Measurements from ENCODE around the gene TLR6. TPM values are rescaled to one million over a fixed set of nuclear protein-coding genes. Genes with fewer than 3 reads are reported as not detected.

The TLR6 gene
- total RNA-seq, 1 experiment from 2014 or later: 1.5 TPM

GRCh38 chr4:38805530-38806145 is 51.0 kb downstream of the TLR6 start:
- BruUV-seq (replicated peaks): no TSS peak
- no peak for TF ChIP-seq CTCF (conservative IDR thresholded peaks at IDR 0.05; ENCODE audit: low read depth, low read length)
- no peak for TF ChIP-seq EZH2 (IDR thresholded peaks at IDR 0.05; ENCODE audit: borderline replicate concordance, low read depth, low read length, poor library complexity, severe bottlenecking)
- no peaks in the 10 kb centered on the region for H3K27me3 ChIP-seq (replicated peaks; ENCODE audit: insufficient read depth, low read depth, low read length, poor library complexity)
- POLR2A ChIA-PET (ENCODE audit: low non-redundant PET): no interaction called here
- no peak overlapping the region for H3K4me3 ChIP-seq (ENCODE audit: low read depth, low read length, poor library complexity, severe bottlenecking)
- intact Hi-C loops (cut with micrococcal nuclease; ENCODE audit: unreplicated experiment): no loop called here
- H3K4me1 ChIP-seq (ENCODE audit: insufficient read depth, low read length, poor library complexity, severe bottlenecking): no peaks in the 10 kb centered on the region
- no peak overlapping the region for H3K27ac ChIP-seq (ENCODE audit: low read depth, low read length, poor library complexity, severe bottlenecking)
- no peaks in the 10 kb centered on the region for H3K36me3 ChIP-seq (ENCODE audit: insufficient read depth, low read length, poor library complexity, severe bottlenecking)
- no peak for DNase-seq (ENCODE audit: low spot score)
- CTCF ChIA-PET: no interaction called here
- H3K9me3 ChIP-seq (ENCODE audit: low read depth, low read length, poor library complexity, severe bottlenecking): no peaks in the 10 kb centered on the region

GRCh38 chr4:38804654-38805295 is 51.8 kb downstream of the TLR6 start, which contains the start of gene TLR1:
TLR1 (minus strand) TSS chr4:38804791; CDS start chr4:38798831, 5,960 bp downstream.
- TF ChIP-seq CTCF (conservative IDR thresholded peaks at IDR 0.05; ENCODE audit: low read depth, low read length) (peak; percentile 64), EZH2 (IDR thresholded peaks at IDR 0.05; ENCODE audit: borderline replicate concordance, low read depth, low read length, poor library complexity, severe bottlenecking) (no peak)
- peak; percentile 46 for DNase-seq (ENCODE audit: low spot score)
- POLR2A ChIA-PET (ENCODE audit: low non-redundant PET): no interaction called here
- intact Hi-C loops (cut with micrococcal nuclease; ENCODE audit: unreplicated experiment): no loop called here
- H3K27ac ChIP-seq (ENCODE audit: low read depth, low read length, poor library complexity, severe bottlenecking): no peak within 1 kb of the TSS
- no peaks in the 10 kb centered on the region for H3K36me3 ChIP-seq (ENCODE audit: insufficient read depth, low read length, poor library complexity, severe bottlenecking)
- no peaks in the 10 kb centered on the region for H3K4me1 ChIP-seq (ENCODE audit: insufficient read depth, low read length, poor library complexity, severe bottlenecking)
- CTCF ChIA-PET: no interaction called here
- no peak within 1 kb of the TSS for H3K4me3 ChIP-seq (ENCODE audit: low read depth, low read length, poor library complexity, severe bottlenecking)
- H3K9me3 ChIP-seq (ENCODE audit: low read depth, low read length, poor library complexity, severe bottlenecking): no peaks in the 10 kb centered on the region
- H3K27me3 ChIP-seq (replicated peaks; ENCODE audit: insufficient read depth, low read depth, low read length, poor library complexity): no peaks in the 10 kb centered on the region
- no TSS peak for BruUV-seq (replicated peaks)

GRCh38 chr4:38803833-38804653 is 52.6 kb downstream of the TLR6 start:
- no peak for TF ChIP-seq CTCF (conservative IDR thresholded peaks at IDR 0.05; ENCODE audit: low read depth, low read length)
- TF ChIP-seq EZH2 (IDR thresholded peaks at IDR 0.05; ENCODE audit: borderline replicate concordance, low read depth, low read length, poor library complexity, severe bottlenecking): no peak
- no peak overlapping the region for H3K27ac ChIP-seq (ENCODE audit: low read depth, low read length, poor library complexity, severe bottlenecking)
- no peak overlapping the region for H3K4me3 ChIP-seq (ENCODE audit: low read depth, low read length, poor library complexity, severe bottlenecking)
- ChIA-PET CTCF (no interaction called here), POLR2A (ENCODE audit: low non-redundant PET) (no interaction called here)
- intact Hi-C loops (cut with micrococcal nuclease; ENCODE audit: unreplicated experiment): no loop called here
- DNase-seq (ENCODE audit: low spot score): no peak
- no TSS peak for BruUV-seq (replicated peaks)
- H3K27me3 ChIP-seq (replicated peaks; ENCODE audit: insufficient read depth, low read depth, low read length, poor library complexity): no peaks in the 10 kb centered on the region
- H3K4me1 ChIP-seq (ENCODE audit: insufficient read depth, low read length, poor library complexity, severe bottlenecking): no peaks in the 10 kb centered on the region
- no peaks in the 10 kb centered on the region for H3K36me3 ChIP-seq (ENCODE audit: insufficient read depth, low read length, poor library complexity, severe bottlenecking)
- no peaks in the 10 kb centered on the region for H3K9me3 ChIP-seq (ENCODE audit: low read depth, low read length, poor library complexity, severe bottlenecking)

All from A673 (cell line).